ENCODE data around the gene UBASH3B.

GRCh38 chr11:122627745-122628144, 27.8 kb upstream of the UBASH3B start:
- TF ChIP-seq CTCF (conservative IDR thresholded peaks at IDR 0.05 in 1 of 2, IDR thresholded peaks at IDR 0.05 in 1 of 2; ENCODE audit: low read depth in 1 of 2, low read length in 2 of 2) (no peak), EZH2 (IDR thresholded peaks at IDR 0.05; ENCODE audit: low read length, missing control alignments) (no peak)

Measured in fibroblast of lung (primary cell).